Measurements from ENCODE around the gene RXFP4. TPM values are rescaled to one million over a fixed set of nuclear protein-coding genes. Genes with fewer than 3 reads are reported as not detected.
A peak's percentile ranks its signal among the peaks of the same experiment; 100 is the strongest.

RXFP4 gene
- total RNA-seq, 4 donors from 2014 or later = not detected

GRCh38 chr1:155989242-155990004, 48.0 kb downstream of the RXFP4 start:
- H3K9me3 ChIP-seq = no peaks in the 10 kb centered on the region
- peak overlapping the region; percentile 51 to 76 for H3K27ac ChIP-seq
- peak; percentile 75 to 79 for DNase-seq
- no peaks in the 10 kb centered on the region for H3K36me3 ChIP-seq
- H3K4me1 ChIP-seq = no peaks in the 10 kb centered on the region
- intact Hi-C loops (cut with DNase I; ENCODE audit: low total_unique reads) = loop anchor here (5.0 kb wide), 1 partner anchor 52 kb away; no protein-coding TSS in a partner anchor
- peak overlapping the region; percentile 29 to 35 for H3K4me3 ChIP-seq
- TF ChIP-seq POLR2A (IDR thresholded peaks at IDR 0.05) = peak in 1 of 2 donors; percentile 30
- TF ChIP-seq, protein P1, sequence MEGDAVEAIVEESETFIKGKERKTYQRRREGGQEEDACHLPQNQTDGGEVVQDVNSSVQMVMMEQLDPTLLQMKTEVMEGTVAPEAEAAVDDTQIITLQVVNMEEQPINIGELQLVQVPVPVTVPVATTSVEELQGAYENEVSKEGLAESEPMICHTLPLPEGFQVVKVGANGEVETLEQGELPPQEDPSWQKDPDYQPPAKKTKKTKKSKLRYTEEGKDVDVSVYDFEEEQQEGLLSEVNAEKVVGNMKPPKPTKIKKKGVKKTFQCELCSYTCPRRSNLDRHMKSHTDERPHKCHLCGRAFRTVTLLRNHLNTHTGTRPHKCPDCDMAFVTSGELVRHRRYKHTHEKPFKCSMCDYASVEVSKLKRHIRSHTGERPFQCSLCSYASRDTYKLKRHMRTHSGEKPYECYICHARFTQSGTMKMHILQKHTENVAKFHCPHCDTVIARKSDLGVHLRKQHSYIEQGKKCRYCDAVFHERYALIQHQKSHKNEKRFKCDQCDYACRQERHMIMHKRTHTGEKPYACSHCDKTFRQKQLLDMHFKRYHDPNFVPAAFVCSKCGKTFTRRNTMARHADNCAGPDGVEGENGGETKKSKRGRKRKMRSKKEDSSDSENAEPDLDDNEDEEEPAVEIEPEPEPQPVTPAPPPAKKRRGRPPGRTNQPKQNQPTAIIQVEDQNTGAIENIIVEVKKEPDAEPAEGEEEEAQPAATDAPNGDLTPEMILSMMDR (IDR thresholded peaks at IDR 0.05) = peak; percentile 98 to 100 (median 98)
- H3K27me3 ChIP-seq = no peaks in the 10 kb centered on the region

DNA sequence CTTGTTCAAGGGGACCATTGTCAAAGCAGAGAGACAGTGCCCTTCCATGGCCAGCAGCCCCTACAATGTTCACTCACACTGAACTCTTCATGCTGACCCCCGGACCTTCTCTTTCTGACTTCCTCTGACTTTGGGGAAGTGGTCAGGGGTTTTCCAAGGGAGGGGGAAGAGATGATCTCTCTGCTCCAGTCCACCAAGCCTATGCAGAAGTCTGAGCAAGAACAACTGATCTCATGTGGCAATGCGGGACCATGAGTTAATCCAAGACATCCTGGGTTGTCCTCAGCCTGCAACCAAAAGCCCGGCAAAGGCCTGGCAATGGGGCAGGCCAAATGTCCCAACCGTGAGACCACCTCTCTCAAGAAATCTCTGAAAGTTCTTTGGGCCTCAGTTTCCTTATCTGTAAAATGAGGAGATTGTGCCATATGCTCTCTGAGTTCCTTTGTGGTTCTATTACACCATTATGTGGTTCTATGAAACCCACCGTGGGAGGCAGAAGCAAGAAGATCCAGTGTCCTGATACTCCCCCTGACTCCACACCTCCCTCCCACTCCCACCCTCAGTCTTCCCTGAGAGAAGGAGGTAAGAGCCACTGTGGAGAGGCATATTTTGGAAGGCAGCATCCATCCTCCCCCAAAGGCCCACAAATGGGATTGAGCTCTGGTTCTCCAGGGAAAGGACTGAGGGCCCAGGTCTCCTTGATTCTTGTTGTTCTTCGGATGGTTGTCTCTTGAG, 48.7 kb downstream of the RXFP4 start:
- Histone ChIP-seq H3K4me3 (no peak overlapping the region), H3K27ac (no peak overlapping the region)

More for the DNA sequence above, 48.7 kb downstream of the RXFP4 start:
- no peak for DNase-seq
- intact Hi-C loops (cut with DNase I; ENCODE audit: low total_unique reads) = no loop called here
- H3K27me3 ChIP-seq = no peaks in the 10 kb centered on the region
- H3K9me3 ChIP-seq = no peaks in the 10 kb centered on the region
- TF ChIP-seq, protein P1 (IDR thresholded peaks at IDR 0.05) = no peak
- no peak for TF ChIP-seq POLR2A (IDR thresholded peaks at IDR 0.05)
- H3K36me3 ChIP-seq = no peaks in the 10 kb centered on the region
- H3K4me1 ChIP-seq = no peaks in the 10 kb centered on the region

Small RNA genes within 50 kb of the gene (microRNA-seq; reads per million reads assigned to microRNA genes)
- gene MIR6738 (ENCODE audit: borderline microRNAs expressed, borderline replicate concordance) = not detected

Small RNA genes within 50 kb of the gene (small RNA-seq; reads per million reads assigned to genes)
- gene MIR6738 (not detected), gene RF00015 (not detected), gene SCARNA4 (not detected), gene SNORA80E (63.2 reads per million, percentile 93 among the genes with 10 or more reads in this experiment)

Other genes with a start within 250 kb of the RXFP4 start
- 10 to 100 TPM; 49.7 to 93.8 (median 51.9) TPM for gene GON4L, start 84.4 kb upstream of the RXFP4 start, total RNA-seq
- 10 to 100 TPM; 12.8 to 70.5 (median 24.3) TPM for gene SYT11, start 82.1 kb upstream of the RXFP4 start, total RNA-seq
- 10 to 100 TPM; 12.8 to 65.6 (median 41.8) TPM for gene RIT1, start 30.3 kb upstream of the RXFP4 start, total RNA-seq
- 100 to 1,000 TPM in 1 of 4 donors, 10 to 100 TPM in 3; 28.8 to 139 (median 64.2) TPM for gene KHDC4, start 7.2 kb upstream of the RXFP4 start, total RNA-seq
- gene ARHGEF2, start 36.9 kb downstream of the RXFP4 start, total RNA-seq = 100 to 1,000 TPM in 1 of 4 donors, 10 to 100 TPM in 3; 59.4 to 178 (median 72.8) TPM
- 100 to 1,000 TPM in 3 of 4 donors, 10 to 100 TPM in 1; 97.6 to 474 (median 227) TPM for gene SSR2, start 79.3 kb downstream of the RXFP4 start, total RNA-seq
- 10 to 100 TPM in 2 of 4 donors, 1 to 10 TPM in 2; 2.6 to 47.0 (median 12.8) TPM for gene UBQLN4, start 112.2 kb downstream of the RXFP4 start, total RNA-seq
- gene LAMTOR2, start 113.1 kb downstream of the RXFP4 start, total RNA-seq = 10 to 100 TPM; 17.3 to 97.6 (median 38.1) TPM
- gene RAB25, start 119.5 kb downstream of the RXFP4 start, total RNA-seq = 1 to 10 TPM in 2 of 4 donors, not detected in 2; 5.0 to 5.5 TPM
- 10 to 100 TPM in 1 of 4 donors, 1 to 10 TPM in 1, under 1 TPM in 2; 0.29 to 13.3 (median 2.0) TPM for gene MEX3A, start 140.8 kb downstream of the RXFP4 start, total RNA-seq
- gene LMNA, start 173.1 kb downstream of the RXFP4 start, total RNA-seq = 100 to 1,000 TPM; 245 to 533 (median 373) TPM
- gene SEMA4A, start 211.9 kb downstream of the RXFP4 start, total RNA-seq = 1 to 10 TPM in 3 of 4 donors, not detected in 1; 3.1 to 8.2 (median 4.1) TPM